PC-3 (cell line): ENCODE data around the gene CALCOCO2. TPM values are rescaled to one million over a fixed set of nuclear protein-coding genes. Genes with fewer than 3 reads are reported as not detected.
A peak's percentile ranks its signal among the peaks of the same experiment; 100 is the strongest.

Experiments used
- ATAC-seq: fragments of 200-7000 bp; cut with Tn5 transposase; 2 replicates; pipeline ENCODE4 v1.9.1; 2020; ENCODE audit warnings: mild to moderate bottlenecking, moderate library complexity
- BruUV-seq: library from RNA; stranded (reverse); fragments of 400-500 nt; replicated peaks from 2 replicates; lab custom pipeline; 2021; lab: Mats Ljungman, UMichigan
- CTCF ChIA-PET: fragments of 300-600 bp; sonication (Branson Sonifier 250); formaldehyde crosslinking; loops from one replicate; lab custom pipeline; 2022; ENCODE audit warnings: antibody characterized with exemption; lab: Charles Lee
- POLR2A ChIA-PET: fragments of 300-600 bp; sonication (Branson Sonifier 250); formaldehyde crosslinking; loops from one replicate; lab custom pipeline; 2022; ENCODE audit warnings: antibody characterized with exemption; ENCODE audit not compliant: unreplicated experiment; lab: Charles Lee
- DNase-seq: peaks from one replicate; pipeline ENCODE4 v3.0.0-alpha.2; 2015
- H2AFZ ChIP-seq: fragments of 300-600 bp; sonication (generic); 2 replicates; pipeline ENCODE4 v1.6.0; 2016; ENCODE audit warnings: antibody characterized with exemption, low read length
- H3F3A ChIP-seq: fragments of 300-600 bp; sonication (generic); one replicate; pipeline ENCODE4 v1.6.0; 2017; ENCODE audit warnings: antibody characterized with exemption, low read length, control low read depth, mild to moderate bottlenecking; ENCODE audit not compliant: unreplicated experiment
- H3K27ac ChIP-seq: fragments of 300-600 bp; sonication (generic); 2 replicates; pipeline ENCODE4 v1.5.1; 2016; ENCODE audit warnings: mild to moderate bottlenecking, low read length
- H3K27me3 ChIP-seq: fragments of 300-600 bp; sonication (generic); 2 replicates; pipeline ENCODE4 v1.6.1; 2016; ENCODE audit warnings: low read length, mixed read lengths
- H3K36me3 ChIP-seq: fragments of 300-600 bp; sonication (generic); 2 replicates; pipeline ENCODE4 v1.6.1; 2016; ENCODE audit warnings: low read depth, mixed run types, low read length, mixed read lengths
- H3K4me1 ChIP-seq: fragments of 300-600 bp; sonication (generic); 2 replicates; pipeline ENCODE4 v1.5.1; 2016; ENCODE audit warnings: low read length; ENCODE audit not compliant: insufficient read depth
- H3K4me2 ChIP-seq: fragments of 300-600 bp; sonication (generic); 2 replicates; pipeline ENCODE4 v1.6.0; 2016; ENCODE audit warnings: low read length
- H3K4me3 ChIP-seq: fragments of 300-600 bp; sonication (generic); 2 replicates; pipeline ENCODE4 v1.5.1; 2016; ENCODE audit warnings: mild to moderate bottlenecking, low read length, mixed read lengths
- H3K79me2 ChIP-seq: fragments of 300-600 bp; sonication (generic); 2 replicates; pipeline ENCODE4 v1.6.1; 2017; ENCODE audit warnings: low read length, mixed read lengths
- H3K9ac ChIP-seq: fragments of 300-600 bp; sonication (generic); 2 replicates; pipeline ENCODE4 v1.6.0; 2016; ENCODE audit warnings: mild to moderate bottlenecking, low read length
- H3K9me2 ChIP-seq: fragments of 300-600 bp; sonication (generic); replicated peaks from 2 replicates; pipeline ENCODE4 v1.6.1; 2016; ENCODE audit warnings: mixed run types, low read length, mixed read lengths
- H3K9me3 ChIP-seq: fragments of 300-600 bp; sonication (generic); 2 replicates; pipeline ENCODE4 v1.6.1; 2016; ENCODE audit warnings: low read length, mixed read lengths
- H4K20me1 ChIP-seq: fragments of 300-600 bp; sonication (generic); 2 replicates; pipeline ENCODE4 v1.6.1; 2016; ENCODE audit warnings: low read length, mixed read lengths
- CTCF ChIP-seq: fragments of 300-600 bp; sonication (generic); conservative IDR thresholded peaks from 2 replicates; pipeline ENCODE4 v1.5.1; 2017; ENCODE audit warnings: antibody characterized with exemption, low read depth, mild to moderate bottlenecking, low read length
- EZH2 ChIP-seq: fragments of 300-600 bp; sonication (generic); IDR thresholded peaks from one replicate; pipeline ENCODE4 v1.6.1; 2017; ENCODE audit warnings: antibody characterized with exemption, mild to moderate bottlenecking, low read length; ENCODE audit not compliant: unreplicated experiment
- EZH2phosphoT487 ChIP-seq: fragments of 300-600 bp; sonication (generic); IDR thresholded peaks from 2 replicates; pipeline ENCODE4 v1.6.1; 2018; ENCODE audit warnings: mild to moderate bottlenecking, antibody characterized with exemption, low read length, borderline replicate concordance
- intact Hi-C: fragments of 100-400 bp; cut with micrococcal nuclease; formaldehyde crosslinking; loops from 2 replicates; pipeline ENCODE4 v1.9.0; 2023
- total RNA-seq: library from RNA; depleted of rRNA; stranded (reverse); fragments of >200 nt; gene quantifications from 2 replicates; pipeline ENCODE4 v1.2.3, GENCODE V29; 2014

The CALCOCO2 gene
- total RNA-seq, 1 experiment from 2014 or later = 47.2 TPM

GRCh38 chr17:48856122-48856821, 25.4 kb downstream of the CALCOCO2 start:
- H3K27me3 ChIP-seq = no peaks in the 10 kb centered on the region
- H3K4me3 ChIP-seq = no peak overlapping the region
- no peak overlapping the region for H2AFZ ChIP-seq
- intact Hi-C loops = no loop called here
- POLR2A ChIA-PET = interaction anchor here (0.6 kb wide), 1 partner anchor 43 kb away, joined by 13 read pairs; no protein-coding TSS in a partner anchor
- H3K36me3 ChIP-seq = peaks cover 37% of the 10 kb centered on the region
- TF ChIP-seq EZH2 (no peak), CTCF (no peak), EZH2phosphoT487 (no peak)
- H3K9me3 ChIP-seq = no peaks in the 10 kb centered on the region
- H3F3A ChIP-seq = no peaks in the 10 kb centered on the region
- no peak overlapping the region for H3K27ac ChIP-seq
- ATAC-seq = no peak
- no peak for DNase-seq
- H3K4me1 ChIP-seq = no peaks in the 10 kb centered on the region
- no peaks in the 10 kb centered on the region for H4K20me1 ChIP-seq
- no peak overlapping the region for H3K9ac ChIP-seq
- H3K9me2 ChIP-seq = no peaks in the 10 kb centered on the region
- BruUV-seq = no TSS peak
- CTCF ChIA-PET = interaction anchor here (0.7 kb wide), 1 partner anchor 22 kb away, joined by 3 read pairs; no protein-coding TSS in a partner anchor
- no peaks in the 10 kb centered on the region for H3K79me2 ChIP-seq
- H3K4me2 ChIP-seq = no peak overlapping the region

- ATAC-seq (no peak), DNase-seq (no peak)
- no peak overlapping the region for H2AFZ ChIP-seq
- no TSS peak for BruUV-seq
- ChIA-PET CTCF (no interaction called here), POLR2A (interaction anchor here (0.7 kb wide), 1 partner anchor 43 kb away, joined by 5 read pairs; the partner anchor contains the start of gene TTLL6)
- H3K4me3 ChIP-seq = no peak overlapping the region
- H3K27ac ChIP-seq = no peak overlapping the region
- H3K4me1 ChIP-seq = no peaks in the 10 kb centered on the region
- no peaks in the 10 kb centered on the region for H3K9me2 ChIP-seq
- H3F3A ChIP-seq = no peaks in the 10 kb centered on the region
- no peak overlapping the region for H3K9ac ChIP-seq
- H3K9me3 ChIP-seq = no peaks in the 10 kb centered on the region
- H3K27me3 ChIP-seq = no peaks in the 10 kb centered on the region
- intact Hi-C loops = no loop called here
- no peaks in the 10 kb centered on the region for H4K20me1 ChIP-seq
- TF ChIP-seq EZH2 = no peak
- no peak for TF ChIP-seq EZH2phosphoT487
- TF ChIP-seq CTCF = peak; percentile 43; the same call in 1 of the 2 replicates
- H3K4me2 ChIP-seq = no peak overlapping the region
- H3K36me3 ChIP-seq = peaks cover 29% of the 10 kb centered on the region
- H3K79me2 ChIP-seq = no peaks in the 10 kb centered on the region
These were observed 29.2 kb downstream of the CALCOCO2 start for GRCh38 chr17:48860034-48860433.

GRCh38 chr17:48860456-48860855, 29.6 kb downstream of the CALCOCO2 start:
- intact Hi-C loops = no loop called here
- Histone ChIP-seq H2AFZ (no peak overlapping the region), H3K4me3 (no peak overlapping the region), H4K20me1 (no peaks in the 10 kb centered on the region), H3K9me2 (no peaks in the 10 kb centered on the region), H3K79me2 (no peaks in the 10 kb centered on the region), H3K4me1 (no peaks in the 10 kb centered on the region), H3F3A (no peaks in the 10 kb centered on the region), H3K27ac (no peak overlapping the region), H3K4me2 (no peak overlapping the region), H3K36me3 (peaks cover 25% of the 10 kb centered on the region), H3K9ac (no peak overlapping the region), H3K27me3 (no peaks in the 10 kb centered on the region), H3K9me3 (no peaks in the 10 kb centered on the region)
- DNase-seq = no peak
- POLR2A ChIA-PET = no interaction called here
- no TSS peak for BruUV-seq
- no peak for ATAC-seq
- no peak for TF ChIP-seq EZH2phosphoT487
- TF ChIP-seq CTCF = no peak
- CTCF ChIA-PET = no interaction called here
